Brain microvascular endothelial cell (primary cell): Measurements from ENCODE around the gene DYNLRB1.

ENCODE experiments used
- DNase-seq: peaks from one replicate; pipeline ENCODE4 v3.0.0-alpha.2; 2020
- H3K27ac ChIP-seq: fragments of 250-450 bp; sonication (Bioruptor Pico); 2 replicates; pipeline ENCODE4 v1.5.1; 2020; ENCODE audit warnings: mild to moderate bottlenecking, moderate library complexity
- H3K27me3 ChIP-seq: fragments of 250-450 bp; sonication (Bioruptor Pico); replicated peaks from 2 replicates; pipeline ENCODE4 v1.5.1; 2020; ENCODE audit warnings: mild to moderate bottlenecking
- H3K36me3 ChIP-seq: fragments of 250-450 bp; sonication (Bioruptor Pico); replicated peaks from 2 replicates; pipeline ENCODE4 v1.5.1; 2020; ENCODE audit warnings: mild to moderate bottlenecking
- H3K4me3 ChIP-seq: 2 replicates; pipeline ENCODE4 v1.5.1; 2011; ENCODE audit warnings: low read depth, mild to moderate bottlenecking, control low read depth, low read length, moderate library complexity
- CTCF ChIP-seq: IDR thresholded peaks from 2 replicates; pipeline ENCODE4 v1.5.1; 2011; ENCODE audit warnings: low read depth, mild to moderate bottlenecking, moderate library complexity, low read length, control low read depth, inconsistent platforms; ENCODE audit errors: missing control alignments
- in situ Hi-C: cut with HindIII; loops from 2 replicates; pipeline ENCODE4 v1.10.0; 2017; ENCODE audit warnings: low sequenced_read_pairs, low pct_ligation_motif_present

Gene DYNLRB1

GRCh38 chr20:34579979-34580940, 64.0 kb downstream of the DYNLRB1 start:
- TF ChIP-seq CTCF = no peak
- H3K4me3 ChIP-seq = no peak overlapping the region
- in situ Hi-C loops = no loop called here
- H3K36me3 ChIP-seq = peaks cover 3% of the 10 kb centered on the region
- no peak for DNase-seq
- H3K27ac ChIP-seq = no peak overlapping the region
- no peaks in the 10 kb centered on the region for H3K27me3 ChIP-seq

GRCh38 chr20:34581341-34582184, 65.3 kb downstream of the DYNLRB1 start:
- peaks cover 6% of the 10 kb centered on the region for H3K36me3 ChIP-seq
- no peaks in the 10 kb centered on the region for H3K27me3 ChIP-seq
- no peak for TF ChIP-seq CTCF
- no peak overlapping the region for H3K4me3 ChIP-seq
- in situ Hi-C loops = no loop called here
- H3K27ac ChIP-seq = no peak overlapping the region
- DNase-seq = peak; percentile 17

- in situ Hi-C loops = no loop called here
- no peak for TF ChIP-seq CTCF
- no peak overlapping the region for H3K27ac ChIP-seq
- no peaks in the 10 kb centered on the region for H3K27me3 ChIP-seq
- peaks cover 6% of the 10 kb centered on the region for H3K36me3 ChIP-seq
- DNase-seq = no peak
- no peak overlapping the region for H3K4me3 ChIP-seq
These were observed 66.0 kb downstream of the DYNLRB1 start for GRCh38 chr20:34582221-34582620.

GRCh38 chr20:34582911-34583310, 66.7 kb downstream of the DYNLRB1 start:
- H3K27me3 ChIP-seq = no peaks in the 10 kb centered on the region
- in situ Hi-C loops = no loop called here
- no peak for TF ChIP-seq CTCF
- H3K4me3 ChIP-seq = no peak overlapping the region
- peaks cover 6% of the 10 kb centered on the region for H3K36me3 ChIP-seq
- no peak overlapping the region for H3K27ac ChIP-seq
- no peak for DNase-seq

- Histone ChIP-seq H3K27ac (no peak overlapping the region), H3K27me3 (no peaks in the 10 kb centered on the region), H3K36me3 (peaks cover 6% of the 10 kb centered on the region), H3K4me3 (no peak overlapping the region)
- in situ Hi-C loops = no loop called here
- DNase-seq = no peak
- no peak for TF ChIP-seq CTCF
These were observed 67.3 kb downstream of the DYNLRB1 start for GRCh38 chr20:34583544-34583943.
